Fibroblast of villous mesenchyme (primary cell): ENCODE data around the gene TLR9. TPM values are rescaled to one million over a fixed set of nuclear protein-coding genes. Genes with fewer than 3 reads are reported as not detected.

Experiments used
- DNase-seq: peaks from one replicate; pipeline ENCODE4 v3.0.0-alpha.2; 2010; ENCODE audit warnings: low read depth
- H3K4me3 ChIP-seq: 2 replicates; pipeline ENCODE4 v1.5.1; 2011; ENCODE audit warnings: low read depth, mild to moderate bottlenecking, low read length
- CTCF ChIP-seq: IDR thresholded peaks from 2 replicates; pipeline ENCODE4 v1.5.1; 2012; ENCODE audit warnings: low read depth, mild to moderate bottlenecking, low read length; ENCODE audit not compliant: insufficient read depth
- total RNA-seq: library from RNA; depleted of rRNA; stranded (reverse); fragments of >200 nt; gene quantifications from 2 replicates; pipeline ENCODE4 v1.2.3, GENCODE V29; 2012

TLR9 gene
- total RNA-seq, 1 donor = not detected

- no peak for TF ChIP-seq CTCF
- DNase-seq = no peak
- H3K4me3 ChIP-seq = no peak overlapping the region
These were observed 1.7 kb downstream of the TLR9 start for GRCh38 chr3:52223449-52224408.

- no peak overlapping the region for H3K4me3 ChIP-seq
- DNase-seq = no peak
- TF ChIP-seq CTCF = no peak
These were observed 2.9 kb downstream of the TLR9 start for GRCh38 chr3:52222319-52223221.

GRCh38 chr3:52221563-52222318 lies 3.7 kb downstream of the TLR9 start:
- DNase-seq = no peak
- TF ChIP-seq CTCF = no peak
- no peak overlapping the region for H3K4me3 ChIP-seq

GRCh38 chr3:52221141-52221562 lies 4.3 kb downstream of the TLR9 start:
- no peak for TF ChIP-seq CTCF
- no peak overlapping the region for H3K4me3 ChIP-seq
- no peak for DNase-seq

DNA sequence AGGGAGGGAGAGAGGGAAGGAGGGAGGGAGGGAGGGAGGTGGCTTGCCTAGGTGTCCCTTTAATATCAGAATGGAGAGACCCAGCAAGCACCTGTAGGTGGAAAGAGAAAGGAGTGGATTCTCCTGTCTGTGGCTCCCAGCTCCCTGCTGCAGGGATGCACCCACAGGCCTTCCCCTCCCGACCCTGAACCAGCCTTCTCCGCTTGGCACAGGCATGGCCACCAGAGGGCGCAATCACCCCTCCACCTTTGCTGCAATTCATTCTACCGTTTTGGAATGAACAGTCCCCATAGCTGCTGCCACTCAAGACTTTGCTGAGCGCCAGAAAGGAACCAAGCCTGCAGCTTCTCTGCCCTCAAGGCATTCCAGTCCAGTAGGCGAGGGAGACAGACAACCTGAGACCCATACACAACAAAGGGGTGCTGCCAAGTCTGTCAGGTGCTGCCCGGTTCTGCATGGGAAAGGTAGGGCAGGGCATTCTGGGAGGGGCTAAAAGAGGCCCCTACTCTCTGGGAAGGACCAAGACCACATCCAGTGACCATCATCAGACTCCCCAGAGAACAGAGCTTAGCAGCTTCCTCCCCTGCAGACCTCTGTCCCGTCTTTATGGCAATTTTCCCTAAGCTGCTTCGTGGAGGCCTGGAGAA lies 4.9 kb downstream of the TLR9 start:
- H3K4me3 ChIP-seq = no peak overlapping the region
- peak; percentile 67 for DNase-seq
- peak; percentile 91 for TF ChIP-seq CTCF
